HepG2 (cell line): Measurements from ENCODE around the gene DNAJC18. TPM values are rescaled to one million over a fixed set of nuclear protein-coding genes. Genes with fewer than 3 reads are reported as not detected.

Experiments used
- AHDC1 ChIP-seq: sonication (generic); formaldehyde crosslinking; IDR thresholded peaks from 2 replicates; pipeline ENCODE4 v1.5.1; 2020; ENCODE audit warnings: mild to moderate bottlenecking, missing genetic modification reagents, borderline replicate concordance
- ATF7-NPFF ChIP-seq: sonication (generic); formaldehyde crosslinking; IDR thresholded peaks from 2 replicates; pipeline ENCODE4 v1.8.1; 2023; ENCODE audit warnings: mild to moderate bottlenecking, low read depth, missing genetic modification reagents, moderate library complexity
- BCL6 ChIP-seq: IDR thresholded peaks from 2 replicates; pipeline ENCODE4 v1.6.1; 2016; ENCODE audit warnings: missing genetic modification reagents, missing compliant biosample characterization
- CENPT ChIP-seq: sonication (generic); formaldehyde crosslinking; IDR thresholded peaks from 2 replicates; pipeline ENCODE4 v1.8.0; 2022; ENCODE audit warnings: low read depth, mild to moderate bottlenecking, moderate library complexity, missing genetic modification reagents
- HMG20A ChIP-seq: IDR thresholded peaks from 2 replicates; pipeline ENCODE4 v1.6.1; 2016; ENCODE audit warnings: borderline replicate concordance
- MXD4 ChIP-seq: IDR thresholded peaks from 2 replicates; pipeline ENCODE4 v1.6.1; 2016; ENCODE audit warnings: mild to moderate bottlenecking, missing biosample characterization, missing genetic modification reagents
- YEATS4 ChIP-seq: sonication (generic); formaldehyde crosslinking; IDR thresholded peaks from 2 replicates; pipeline ENCODE4 v1.4.0; 2020; ENCODE audit warnings: missing genetic modification reagents, borderline replicate concordance
- ZNF136 ChIP-seq: sonication (generic); formaldehyde crosslinking; IDR thresholded peaks from 2 replicates; pipeline ENCODE4 v1.8.1; 2022; ENCODE audit warnings: low read depth, mild to moderate bottlenecking, moderate library complexity, missing genetic modification reagents
- ZNF383 ChIP-seq: sonication (generic); formaldehyde crosslinking; IDR thresholded peaks from 2 replicates; pipeline ENCODE4 v1.4.0; 2020; ENCODE audit warnings: missing genetic modification reagents, mild to moderate bottlenecking, borderline replicate concordance
- ZNF580 ChIP-seq: IDR thresholded peaks from 2 replicates; pipeline ENCODE4 v1.6.1; 2016; ENCODE audit warnings: low read depth, borderline replicate concordance
- ZNF839 ChIP-seq: sonication (generic); formaldehyde crosslinking; IDR thresholded peaks from 2 replicates; pipeline ENCODE4 v1.4.0; 2020; ENCODE audit warnings: missing genetic modification reagents, mild to moderate bottlenecking, borderline replicate concordance
- polyA plus RNA-seq, 8 experiments: library from polyadenylated mRNA; depleted of rRNA in 3 of 8; stranded (reverse) in 7 of 8; unstranded in 1 of 8; fragments of >200 nt; fragmentation: Illumina TruSeq in 4 of 8; extraction: Trizol in 4 of 8; gene quantifications; 2 replicates each; pipeline versions ENCODE4 v1.2.1 to v1.2.3, GENCODE V29; 2011 to 2016; ENCODE audit warnings: low read depth in 4 of 8, missing spikeins in 1 of 8, mixed read lengths in 1 of 8; ENCODE audit not compliant: insufficient read depth in 1 of 8
- total RNA-seq, 5 experiments: library from RNA; depleted of rRNA; stranded (reverse); fragments of >200 nt; fragmentation: Illumina TruSeq; extraction: Trizol; gene quantifications; 2 replicates each; pipeline ENCODE4 v1.2.3, GENCODE V29; 2016; ENCODE audit warnings: low read depth in 1 of 5
- TF ChIP-seq, protein P1 (sequence below), 2 experiments: sonication (generic) in 1 of 2; formaldehyde crosslinking in 1 of 2; IDR thresholded peaks; 2 replicates each; pipeline versions ENCODE4 v1.4.0 to v1.6.1; 2016 to 2020; ENCODE audit warnings: borderline replicate concordance in 1 of 2, low read depth in 1 of 2, mild to moderate bottlenecking in 1 of 2, missing genetic modification reagents in 1 of 2

The DNAJC18 gene
- total and polyA plus RNA-seq, 2 of the 13 experiments (the other 11 are each of a cell fraction or from before 2014, with no cell fraction given), result 6.5 to 6.6 TPM

DNA sequence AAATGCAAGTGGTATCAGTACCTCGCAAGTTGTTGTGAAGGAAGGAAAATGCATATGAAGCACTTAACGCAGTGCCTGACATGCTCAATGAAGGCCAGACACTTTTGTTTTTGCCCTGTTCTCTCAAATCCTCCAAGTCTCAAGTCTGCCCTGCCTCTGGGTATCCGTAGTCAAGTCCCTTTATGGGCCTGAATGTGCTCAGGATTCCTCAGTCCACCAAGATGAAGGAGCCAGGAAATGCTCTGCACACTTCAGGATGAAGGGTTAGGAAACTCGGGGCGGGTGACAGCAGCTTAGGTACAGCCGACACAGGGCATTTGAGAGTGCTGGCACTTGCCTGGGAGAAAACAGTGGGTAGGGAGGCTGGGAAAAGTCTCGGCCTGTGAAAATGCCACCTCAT, 21.9 kb upstream of the DNAJC18 start (continued):
- TF ChIP-seq AHDC1, result no peak
- no peak for TF ChIP-seq MXD4 (CRISPR knock-in tag)
- no peak for TF ChIP-seq BCL6 (CRISPR knock-in tag)
- no peak for TF ChIP-seq YEATS4 (CRISPR knock-in tag)
- TF ChIP-seq HMG20A (CRISPR knock-in tag), result no peak
- TF ChIP-seq ZNF580 (CRISPR knock-in tag), result no peak
- TF ChIP-seq, protein P1, sequence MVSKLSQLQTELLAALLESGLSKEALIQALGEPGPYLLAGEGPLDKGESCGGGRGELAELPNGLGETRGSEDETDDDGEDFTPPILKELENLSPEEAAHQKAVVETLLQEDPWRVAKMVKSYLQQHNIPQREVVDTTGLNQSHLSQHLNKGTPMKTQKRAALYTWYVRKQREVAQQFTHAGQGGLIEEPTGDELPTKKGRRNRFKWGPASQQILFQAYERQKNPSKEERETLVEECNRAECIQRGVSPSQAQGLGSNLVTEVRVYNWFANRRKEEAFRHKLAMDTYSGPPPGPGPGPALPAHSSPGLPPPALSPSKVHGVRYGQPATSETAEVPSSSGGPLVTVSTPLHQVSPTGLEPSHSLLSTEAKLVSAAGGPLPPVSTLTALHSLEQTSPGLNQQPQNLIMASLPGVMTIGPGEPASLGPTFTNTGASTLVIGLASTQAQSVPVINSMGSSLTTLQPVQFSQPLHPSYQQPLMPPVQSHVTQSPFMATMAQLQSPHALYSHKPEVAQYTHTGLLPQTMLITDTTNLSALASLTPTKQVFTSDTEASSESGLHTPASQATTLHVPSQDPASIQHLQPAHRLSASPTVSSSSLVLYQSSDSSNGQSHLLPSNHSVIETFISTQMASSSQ (IDR thresholded peaks at IDR 0.05; ENCODE audit: low read depth), result no peak
- TF ChIP-seq, protein P1 (CRISPR knock-in tag; IDR thresholded peaks at IDR 0.05; ENCODE audit: borderline replicate concordance), result no peak
- no peak for TF ChIP-seq CENPT (CRISPR knock-in tag)
- TF ChIP-seq ATF7-NPFF, result no peak
- no peak for TF ChIP-seq ZNF383 (CRISPR knock-in tag)
- no peak for TF ChIP-seq ZNF839 (CRISPR knock-in tag)
- no peak for TF ChIP-seq ZNF136
